Activated naive CD8-positive, alpha-beta T cell (primary cell): ENCODE measurements around the gene MISP.

ENCODE experiments used
- H3K27ac Mint-ChIP-seq: one replicate; pipeline ENCODE4 v1.8.0; 2021; ENCODE audit warnings: mixed read lengths
- H3K27me3 Mint-ChIP-seq: one replicate; pipeline ENCODE4 v1.8.0; 2021; ENCODE audit warnings: mixed read lengths
- H3K36me3 Mint-ChIP-seq: one replicate; pipeline ENCODE4 v1.8.0; 2021; ENCODE audit warnings: mixed read lengths
- H3K4me1 Mint-ChIP-seq: one replicate; pipeline ENCODE4 v1.8.0; 2021; ENCODE audit warnings: low read depth, mixed read lengths
- H3K4me3 Mint-ChIP-seq: one replicate; pipeline ENCODE4 v1.8.0; 2021; ENCODE audit warnings: mild to moderate bottlenecking, mixed read lengths
- H3K9me3 Mint-ChIP-seq: one replicate; pipeline ENCODE4 v1.8.0; 2021; ENCODE audit warnings: low read depth, mixed read lengths

Gene MISP

GRCh38 chr19:772063-772462, 21.2 kb downstream of the MISP start:
- Mint-ChIP-seq H3K36me3 (no peaks in the 10 kb centered on the region), H3K27me3 (peaks cover 2% of the 10 kb centered on the region), H3K4me3 (no peak overlapping the region), H3K9me3 (no peaks in the 10 kb centered on the region), H3K4me1 (peaks cover 2% of the 10 kb centered on the region), H3K27ac (peak overlapping the region; percentile 28)

- H3K4me3 Mint-ChIP-seq: no peak overlapping the region
- H3K9me3 Mint-ChIP-seq: no peaks in the 10 kb centered on the region
- no peak overlapping the region for H3K27ac Mint-ChIP-seq
- H3K36me3 Mint-ChIP-seq: no peaks in the 10 kb centered on the region
- H3K4me1 Mint-ChIP-seq: peaks cover 2% of the 10 kb centered on the region
- H3K27me3 Mint-ChIP-seq: peaks cover 2% of the 10 kb centered on the region
Observed at GRCh38 chr19:772730-773436, 22.0 kb downstream of the MISP start.

GRCh38 chr19:776549-776948, 25.6 kb downstream of the MISP start:
- no peak overlapping the region for H3K4me3 Mint-ChIP-seq
- H3K9me3 Mint-ChIP-seq: no peaks in the 10 kb centered on the region
- H3K27ac Mint-ChIP-seq: no peak overlapping the region
- no peaks in the 10 kb centered on the region for H3K27me3 Mint-ChIP-seq
- H3K36me3 Mint-ChIP-seq: no peaks in the 10 kb centered on the region
- no peaks in the 10 kb centered on the region for H3K4me1 Mint-ChIP-seq

GRCh38 chr19:778910-779653, 28.2 kb downstream of the MISP start:
- no peaks in the 10 kb centered on the region for H3K4me1 Mint-ChIP-seq
- H3K27ac Mint-ChIP-seq: no peak overlapping the region
- no peak overlapping the region for H3K4me3 Mint-ChIP-seq
- no peaks in the 10 kb centered on the region for H3K36me3 Mint-ChIP-seq
- H3K27me3 Mint-ChIP-seq: no peaks in the 10 kb centered on the region
- H3K9me3 Mint-ChIP-seq: no peaks in the 10 kb centered on the region

- Mint-ChIP-seq H3K27ac (no peak overlapping the region), H3K9me3 (no peaks in the 10 kb centered on the region), H3K4me3 (no peak overlapping the region), H3K4me1 (no peaks in the 10 kb centered on the region), H3K27me3 (no peaks in the 10 kb centered on the region), H3K36me3 (no peaks in the 10 kb centered on the region)
Observed at GRCh38 chr19:780935-781334, 30.0 kb downstream of the MISP start.

- no peak overlapping the region for H3K4me3 Mint-ChIP-seq
- H3K27ac Mint-ChIP-seq: no peak overlapping the region
- H3K9me3 Mint-ChIP-seq: no peaks in the 10 kb centered on the region
- H3K4me1 Mint-ChIP-seq: no peaks in the 10 kb centered on the region
- H3K27me3 Mint-ChIP-seq: no peaks in the 10 kb centered on the region
- no peaks in the 10 kb centered on the region for H3K36me3 Mint-ChIP-seq
Observed at GRCh38 chr19:781800-782184, 30.9 kb downstream of the MISP start.

- no peaks in the 10 kb centered on the region for H3K36me3 Mint-ChIP-seq
- H3K4me3 Mint-ChIP-seq: no peak overlapping the region
- no peaks in the 10 kb centered on the region for H3K4me1 Mint-ChIP-seq
- no peaks in the 10 kb centered on the region for H3K27me3 Mint-ChIP-seq
- no peak overlapping the region for H3K27ac Mint-ChIP-seq
- H3K9me3 Mint-ChIP-seq: no peaks in the 10 kb centered on the region
Observed at GRCh38 chr19:782185-782877, 31.4 kb downstream of the MISP start.

- no peaks in the 10 kb centered on the region for H3K4me1 Mint-ChIP-seq
- no peak overlapping the region for H3K4me3 Mint-ChIP-seq
- no peaks in the 10 kb centered on the region for H3K36me3 Mint-ChIP-seq
- no peaks in the 10 kb centered on the region for H3K27me3 Mint-ChIP-seq
- H3K9me3 Mint-ChIP-seq: no peaks in the 10 kb centered on the region
- H3K27ac Mint-ChIP-seq: no peak overlapping the region
Observed at GRCh38 chr19:782878-783668, 32.2 kb downstream of the MISP start.

GRCh38 chr19:784541-784940, 33.6 kb downstream of the MISP start:
- Mint-ChIP-seq H3K4me3 (no peak overlapping the region), H3K9me3 (no peaks in the 10 kb centered on the region), H3K27ac (no peak overlapping the region), H3K27me3 (peaks cover 1% of the 10 kb centered on the region), H3K4me1 (no peaks in the 10 kb centered on the region), H3K36me3 (no peaks in the 10 kb centered on the region)

GRCh38 chr19:787536-787935, 36.6 kb downstream of the MISP start:
- Mint-ChIP-seq H3K4me1 (no peaks in the 10 kb centered on the region), H3K4me3 (no peak overlapping the region), H3K9me3 (no peaks in the 10 kb centered on the region), H3K27ac (no peak overlapping the region), H3K36me3 (no peaks in the 10 kb centered on the region), H3K27me3 (peaks cover 1% of the 10 kb centered on the region)

GRCh38 chr19:788686-788982, 37.7 kb downstream of the MISP start:
- no peaks in the 10 kb centered on the region for H3K9me3 Mint-ChIP-seq
- no peaks in the 10 kb centered on the region for H3K36me3 Mint-ChIP-seq
- H3K27ac Mint-ChIP-seq: no peak overlapping the region
- H3K4me1 Mint-ChIP-seq: no peaks in the 10 kb centered on the region
- H3K4me3 Mint-ChIP-seq: no peak overlapping the region
- peaks cover 1% of the 10 kb centered on the region for H3K27me3 Mint-ChIP-seq

- no peak overlapping the region for H3K4me3 Mint-ChIP-seq
- peaks cover 1% of the 10 kb centered on the region for H3K27me3 Mint-ChIP-seq
- no peak overlapping the region for H3K27ac Mint-ChIP-seq
- H3K36me3 Mint-ChIP-seq: no peaks in the 10 kb centered on the region
- no peaks in the 10 kb centered on the region for H3K9me3 Mint-ChIP-seq
- no peaks in the 10 kb centered on the region for H3K4me1 Mint-ChIP-seq
Observed at GRCh38 chr19:788983-789700, 38.2 kb downstream of the MISP start.

GRCh38 chr19:789701-790060, 38.8 kb downstream of the MISP start:
- H3K4me3 Mint-ChIP-seq: no peak overlapping the region
- H3K27ac Mint-ChIP-seq: no peak overlapping the region
- H3K36me3 Mint-ChIP-seq: no peaks in the 10 kb centered on the region
- peaks cover 1% of the 10 kb centered on the region for H3K27me3 Mint-ChIP-seq
- H3K4me1 Mint-ChIP-seq: no peaks in the 10 kb centered on the region
- no peaks in the 10 kb centered on the region for H3K9me3 Mint-ChIP-seq

GRCh38 chr19:791007-791566, 40.2 kb downstream of the MISP start:
- no peaks in the 10 kb centered on the region for H3K36me3 Mint-ChIP-seq
- no peak overlapping the region for H3K27ac Mint-ChIP-seq
- no peaks in the 10 kb centered on the region for H3K4me1 Mint-ChIP-seq
- peaks cover 1% of the 10 kb centered on the region for H3K27me3 Mint-ChIP-seq
- H3K9me3 Mint-ChIP-seq: no peaks in the 10 kb centered on the region
- H3K4me3 Mint-ChIP-seq: no peak overlapping the region
